Muscle of leg (tissue), 9 donors: ENCODE data around the gene THSD4. TPM values are rescaled to one million over a fixed set of nuclear protein-coding genes. Genes with fewer than 3 reads are reported as not detected.

Source experiments
- polyA plus RNA-seq, 8 donors: library from polyadenylated mRNA; unstranded; fragments of 120-200 nt; gene quantifications; one replicate each; pipeline versions ENCODE4 v1.2.1 to v1.2.3, GENCODE V29; 2013; ENCODE audit warnings: inconsistent platforms in 1 of 8, low replicate concordance in 1 of 8; ENCODE audit not compliant: insufficient read length in 8 of 8, insufficient read depth in 1 of 8
- total RNA-seq: library from RNA; stranded (reverse); fragments of 120-200 nt; gene quantifications from one replicate; pipeline ENCODE4 v1.2.4, GENCODE V29; 2013

Gene THSD4
- total and polyA plus RNA-seq, 9 donors = 17.6 to 33.8 (median 25.5) TPM

Other genes with a start within 250 kb of the THSD4 start
- gene THAP10, start 223.0 kb upstream of the THSD4 start, total RNA-seq = 1.5 TPM
- 1 to 10 TPM; 1.7 to 3.5 (median 2.4) TPM for gene THAP10, start 223.0 kb upstream of the THSD4 start, polyA plus RNA-seq
- 13.8 TPM for gene LRRC49, start 222.6 kb upstream of the THSD4 start, total RNA-seq
- gene LRRC49, start 222.6 kb upstream of the THSD4 start, polyA plus RNA-seq = 1 to 10 TPM; 4.5 to 7.4 (median 5.9) TPM